Adrenal gland (tissue), 5 donors: ENCODE measurements around the gene HEPN1.

Source experiments
- CTCF ChIP-seq, 6 experiments: fragments of 450-650 bp in 4 of 6; fragments of 200-600 bp in 2 of 6; sonication (generic) in 1 of 6; IDR thresholded peaks; 1 replicate in 5 of 6; 2 replicates in 1 of 6; pipeline versions ENCODE4 v1.5.1 to v1.8.0; 2016 to 2021; ENCODE audit warnings: antibody characterized with exemption in 6 of 6, mild to moderate bottlenecking in 2 of 6, moderate library complexity in 1 of 6
- POLR2A ChIP-seq, 2 donors: fragments of 450-650 bp; IDR thresholded peaks; one replicate each; pipeline ENCODE4 v1.6.1; 2017; ENCODE audit warnings: antibody characterized with exemption in 2 of 2, mild to moderate bottlenecking in 2 of 2, moderate library complexity in 1 of 2
- donor health status: DM: no; HTN: no; CAD: no.

DNA sequence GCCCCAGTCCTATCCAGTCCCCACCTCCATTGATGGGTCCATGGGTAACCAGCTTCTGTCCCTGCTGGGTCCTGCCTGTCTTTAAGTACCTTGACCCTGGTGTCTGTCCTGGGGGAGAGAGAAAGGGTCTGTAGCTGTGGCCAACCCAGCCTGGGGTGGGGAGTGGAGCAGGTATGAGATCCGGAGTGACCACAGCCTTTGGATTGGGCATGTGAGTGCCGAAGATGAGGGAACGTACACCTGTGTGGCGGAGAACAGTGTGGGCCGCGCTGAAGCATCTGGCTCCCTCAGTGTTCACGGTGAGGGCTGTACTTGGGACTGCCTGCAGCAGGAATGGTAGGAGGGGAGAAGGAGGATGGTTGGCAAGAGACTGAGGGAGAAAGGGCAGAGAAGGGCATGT lies 48.6 kb upstream of the HEPN1 start:
- TF ChIP-seq POLR2A (IDR thresholded peaks at IDR 0.05) = no peak
- no peak for TF ChIP-seq CTCF (IDR thresholded peaks at IDR 0.05)
